GM12891 (cell line): Measurements from ENCODE around the gene CNIH3.

Experiments used
- DNase-seq: peaks from one replicate; pipeline ENCODE4 v3.0.0; 2011; ENCODE audit warnings: low spot score; ENCODE audit not compliant: insufficient read length
- FAIRE-seq: peaks from 2 replicates; lab custom pipeline; 2011; peaks lifted over from hg19 to GRCh38; lab: Jason Lieb, UNC
- PAX5 ChIP-seq: IDR thresholded peaks from 2 replicates; pipeline ENCODE4 v1.6.1; 2011; ENCODE audit warnings: low read length, moderate library complexity, mild to moderate bottlenecking; ENCODE audit not compliant: insufficient read depth, severe bottlenecking
- POLR2A ChIP-seq: IDR thresholded peaks from 2 replicates; pipeline ENCODE4 v1.6.1; 2011; ENCODE audit warnings: low read depth, low read length, control low read depth
- POLR2AphosphoS5 ChIP-seq: IDR thresholded peaks from 2 replicates; pipeline ENCODE4 v1.6.1; 2011; ENCODE audit warnings: low read depth, low read length, control low read depth
- POU2F2 ChIP-seq: IDR thresholded peaks from 2 replicates; pipeline ENCODE4 v1.6.1; 2011; ENCODE audit warnings: low read depth, mild to moderate bottlenecking, control low read depth, low read length, moderate library complexity
- SPI1 ChIP-seq: IDR thresholded peaks from 2 replicates; pipeline ENCODE4 v1.6.1; 2011; ENCODE audit warnings: low read depth, low read length, control low read depth
- TAF1 ChIP-seq: IDR thresholded peaks from 2 replicates; pipeline ENCODE4 v1.6.1; 2011; ENCODE audit warnings: low read depth, low read length, control low read depth

Gene CNIH3

DNA sequence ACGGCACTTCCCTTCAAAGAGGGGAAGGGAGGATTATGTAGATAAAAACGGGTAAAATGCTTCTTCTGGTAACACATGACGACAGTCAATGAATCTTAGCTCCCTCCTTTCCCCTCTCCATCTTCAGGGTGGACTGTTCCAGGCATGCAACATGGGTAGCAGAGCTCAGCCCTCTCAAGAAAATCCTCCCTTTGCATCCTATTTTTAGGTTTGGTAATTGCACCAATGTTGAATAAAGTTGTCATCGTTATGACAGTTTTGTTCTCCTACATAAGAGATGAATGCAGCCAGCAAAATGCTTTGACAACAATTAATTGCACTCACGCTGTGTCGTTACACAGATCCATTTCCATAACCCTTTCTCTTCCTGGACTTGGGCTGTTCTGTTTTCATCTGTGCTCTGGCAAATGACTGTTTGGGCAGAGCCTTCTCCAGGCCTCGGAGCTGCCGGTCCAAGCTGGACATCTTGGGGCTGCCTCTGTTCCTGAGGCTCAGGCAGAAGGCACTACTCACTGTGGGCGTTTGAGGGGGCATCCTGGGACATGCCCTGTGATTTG lies 127.6 kb downstream of the CNIH3 start:
- TF ChIP-seq POU2F2 (no peak), TAF1 (no peak), SPI1 (no peak), PAX5 (no peak), POLR2AphosphoS5 (no peak), POLR2A (no peak)
- DNase-seq (no peak), FAIRE-seq (peak; percentile 43)

DNA sequence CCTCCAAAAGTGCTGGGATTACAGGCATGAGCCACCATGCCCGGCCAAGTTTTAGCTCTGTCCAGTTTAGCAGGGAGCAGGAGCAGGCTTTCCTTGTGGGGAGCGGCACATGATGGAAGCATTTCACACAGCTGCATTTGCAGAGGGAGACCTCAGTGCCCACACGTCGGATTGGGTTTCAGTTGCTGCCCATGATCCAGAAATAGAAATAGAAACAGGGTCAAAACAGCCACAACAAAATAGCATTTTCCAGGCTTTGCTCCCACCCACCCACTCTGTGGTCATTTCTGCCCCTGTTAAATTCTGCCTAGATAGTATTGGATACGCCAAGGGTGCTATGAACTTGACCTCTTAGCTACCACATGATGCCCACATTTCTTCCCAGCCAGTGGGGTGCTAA lies 128.4 kb downstream of the CNIH3 start:
- DNase-seq = no peak
- TF ChIP-seq POLR2A (no peak), PAX5 (no peak), POLR2AphosphoS5 (no peak), SPI1 (no peak), TAF1 (no peak), POU2F2 (no peak)
- FAIRE-seq = no peak

GRCh38 chr1:224745394-224745793 lies 129.3 kb downstream of the CNIH3 start:
- DNase-seq = no peak
- TF ChIP-seq PAX5 = no peak
- TF ChIP-seq POLR2A = no peak
- no peak for TF ChIP-seq SPI1
- no peak for TF ChIP-seq POU2F2
- TF ChIP-seq POLR2AphosphoS5 = no peak
- TF ChIP-seq TAF1 = no peak
- FAIRE-seq = no peak

DNA sequence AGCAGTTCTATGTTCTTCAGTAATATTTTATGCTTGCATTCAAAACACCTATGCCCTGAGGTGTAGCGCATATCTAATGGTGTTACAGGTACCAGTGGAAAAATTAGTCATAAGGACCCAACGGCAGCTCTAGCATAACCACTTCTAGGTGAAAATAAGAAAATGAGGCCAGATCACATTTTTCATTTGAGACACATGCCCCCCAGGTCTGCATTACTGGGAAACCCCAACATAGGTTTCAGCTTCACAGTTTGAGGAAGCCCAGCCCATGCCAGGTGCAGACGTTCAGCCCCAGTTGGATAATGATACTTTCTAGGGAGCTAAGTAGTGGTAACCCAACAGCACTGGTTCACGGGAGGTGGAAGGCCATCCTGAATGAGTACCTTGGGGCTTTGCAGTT lies 129.8 kb downstream of the CNIH3 start:
- DNase-seq (no peak), FAIRE-seq (peak; percentile 81)
- TF ChIP-seq PAX5 = no peak
- TF ChIP-seq SPI1 = peak; percentile 66
- peak; percentile 63; the same call in 1 of the 2 replicates for TF ChIP-seq POU2F2
- TF ChIP-seq TAF1 = no peak

GRCh38 chr1:224747578-224747977 lies 131.5 kb downstream of the CNIH3 start:
- FAIRE-seq (peak; percentile 51), DNase-seq (no peak)
- TF ChIP-seq POLR2AphosphoS5 = no peak
- no peak for TF ChIP-seq TAF1
- no peak for TF ChIP-seq POLR2A
- no peak for TF ChIP-seq PAX5
- no peak for TF ChIP-seq POU2F2

GRCh38 chr1:224749916-224750315 lies 133.8 kb downstream of the CNIH3 start:
- no peak for TF ChIP-seq SPI1
- no peak for TF ChIP-seq POLR2A
- TF ChIP-seq PAX5 = no peak
- TF ChIP-seq TAF1 = no peak
- no peak for TF ChIP-seq POLR2AphosphoS5
- no peak for TF ChIP-seq POU2F2
- FAIRE-seq = no peak
- DNase-seq = no peak

DNA sequence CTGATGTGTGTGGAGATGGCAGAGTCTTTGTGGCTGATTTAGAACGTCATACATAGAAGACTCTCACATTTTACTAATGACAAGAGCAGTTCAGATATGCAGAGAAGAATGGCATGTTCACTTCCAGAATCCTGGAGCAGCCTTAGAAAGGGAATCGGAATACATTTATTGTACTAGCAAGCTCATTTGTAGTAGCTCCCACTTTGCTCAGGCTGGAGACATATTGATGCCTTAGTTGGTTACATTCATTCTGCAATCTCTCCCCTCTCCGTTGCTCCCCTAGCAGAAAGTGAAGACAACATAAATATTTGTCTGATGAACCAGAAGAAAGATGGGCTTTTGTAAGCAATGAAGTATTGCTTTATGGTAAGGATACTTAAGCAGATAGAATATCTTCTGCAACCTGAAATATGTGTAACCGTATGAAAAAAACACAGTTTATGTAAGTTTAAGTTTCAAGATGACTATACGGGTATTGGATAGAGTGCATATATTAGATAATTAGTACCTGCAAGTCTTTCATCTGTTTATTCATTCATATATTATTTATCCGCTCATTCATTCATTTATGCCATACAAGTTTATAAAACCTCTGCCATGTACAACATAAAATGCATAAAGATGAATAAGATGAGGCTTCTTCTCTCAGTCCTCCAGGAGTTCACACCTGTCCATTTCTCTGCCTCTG lies 135.7 kb downstream of the CNIH3 start:
- TF ChIP-seq POLR2A = no peak
- TF ChIP-seq SPI1 = no peak
- no peak for TF ChIP-seq PAX5
- TF ChIP-seq TAF1 = no peak
- TF ChIP-seq POU2F2 = no peak
- TF ChIP-seq POLR2AphosphoS5 = no peak
- FAIRE-seq = no peak

GRCh38 chr1:224753491-224753890 lies 137.4 kb downstream of the CNIH3 start:
- no peak for DNase-seq
- TF ChIP-seq SPI1 (peak; percentile 30; the same call in 1 of the 2 replicates), TAF1 (no peak)
- no peak for FAIRE-seq

More for the DNA sequence above, 135.7 kb downstream of the CNIH3 start:
- DNase-seq = no peak

DNA sequence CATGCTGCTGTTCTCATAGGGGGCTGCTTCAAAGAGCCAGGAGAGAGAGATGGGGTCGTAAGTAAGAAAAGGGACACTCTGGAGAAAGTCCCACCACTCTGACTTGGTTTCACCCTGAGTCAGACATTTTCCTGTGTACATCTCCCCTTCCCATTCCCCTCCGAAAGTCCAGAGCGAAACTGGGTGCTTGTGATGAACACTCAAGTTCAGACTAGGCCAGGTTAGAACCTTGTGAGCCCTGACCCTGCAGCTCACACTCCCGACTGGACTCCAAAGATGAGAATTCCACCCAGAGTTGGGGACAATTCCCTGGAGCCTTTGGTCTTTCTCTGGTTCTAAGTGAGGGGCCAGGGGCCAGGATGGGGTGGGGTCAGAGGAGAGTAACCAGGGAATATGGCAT lies 139.5 kb downstream of the CNIH3 start:
- no peak for FAIRE-seq
- TF ChIP-seq POU2F2 (no peak), TAF1 (no peak), POLR2A (no peak), SPI1 (no peak), POLR2AphosphoS5 (no peak), PAX5 (no peak)

More for the DNA sequence above, 139.5 kb downstream of the CNIH3 start:
- DNase-seq = no peak
